PC-3 (cell line): ENCODE results near the gene GRK3.

Experiments used
- EZH2 ChIP-seq: fragments of 300-600 bp; sonication (generic); IDR thresholded peaks from one replicate; pipeline ENCODE4 v1.6.1; 2017; ENCODE audit warnings: antibody characterized with exemption, mild to moderate bottlenecking, low read length; ENCODE audit not compliant: unreplicated experiment
- EZH2phosphoT487 ChIP-seq: fragments of 300-600 bp; sonication (generic); IDR thresholded peaks from 2 replicates; pipeline ENCODE4 v1.6.1; 2018; ENCODE audit warnings: mild to moderate bottlenecking, antibody characterized with exemption, low read length, borderline replicate concordance
- TF ChIP-seq, protein P1 (sequence below): fragments of 300-600 bp; sonication (generic); conservative IDR thresholded peaks from 2 replicates; pipeline ENCODE4 v1.5.1; 2017; ENCODE audit warnings: antibody characterized with exemption, low read depth, mild to moderate bottlenecking, low read length

DNA sequence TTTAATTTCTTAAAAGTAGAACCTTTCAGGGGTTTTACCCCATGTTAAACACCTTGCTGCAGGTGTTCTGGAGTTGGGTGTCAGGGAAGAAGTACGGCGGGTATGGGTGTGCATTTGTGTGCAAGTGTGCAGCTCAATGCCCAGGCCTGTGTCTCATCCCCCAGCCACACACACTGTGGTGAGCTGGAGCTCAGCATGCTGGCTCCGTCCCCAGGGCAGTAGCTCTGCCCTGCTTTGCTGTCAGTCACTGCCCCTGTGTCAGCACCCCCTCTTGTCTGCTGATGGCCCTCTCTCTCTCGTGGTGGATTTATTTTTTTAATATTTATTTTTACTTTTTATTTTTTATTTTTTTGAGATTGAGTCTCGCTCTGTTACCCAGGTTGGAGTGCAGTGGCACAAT lies 141.7 kb downstream of the GRK3 start:
- TF ChIP-seq EZH2 = no peak
- TF ChIP-seq, protein P1, sequence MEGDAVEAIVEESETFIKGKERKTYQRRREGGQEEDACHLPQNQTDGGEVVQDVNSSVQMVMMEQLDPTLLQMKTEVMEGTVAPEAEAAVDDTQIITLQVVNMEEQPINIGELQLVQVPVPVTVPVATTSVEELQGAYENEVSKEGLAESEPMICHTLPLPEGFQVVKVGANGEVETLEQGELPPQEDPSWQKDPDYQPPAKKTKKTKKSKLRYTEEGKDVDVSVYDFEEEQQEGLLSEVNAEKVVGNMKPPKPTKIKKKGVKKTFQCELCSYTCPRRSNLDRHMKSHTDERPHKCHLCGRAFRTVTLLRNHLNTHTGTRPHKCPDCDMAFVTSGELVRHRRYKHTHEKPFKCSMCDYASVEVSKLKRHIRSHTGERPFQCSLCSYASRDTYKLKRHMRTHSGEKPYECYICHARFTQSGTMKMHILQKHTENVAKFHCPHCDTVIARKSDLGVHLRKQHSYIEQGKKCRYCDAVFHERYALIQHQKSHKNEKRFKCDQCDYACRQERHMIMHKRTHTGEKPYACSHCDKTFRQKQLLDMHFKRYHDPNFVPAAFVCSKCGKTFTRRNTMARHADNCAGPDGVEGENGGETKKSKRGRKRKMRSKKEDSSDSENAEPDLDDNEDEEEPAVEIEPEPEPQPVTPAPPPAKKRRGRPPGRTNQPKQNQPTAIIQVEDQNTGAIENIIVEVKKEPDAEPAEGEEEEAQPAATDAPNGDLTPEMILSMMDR = no peak
- TF ChIP-seq EZH2phosphoT487 = no peak
